ENCODE results near the gene DNAH14. TPM values are rescaled to one million over a fixed set of nuclear protein-coding genes. Genes with fewer than 3 reads are reported as not detected.

The DNAH14 gene
- total and polyA plus RNA-seq, 4 donors, result 16.4 to 54.0 (median 33.9) TPM

GRCh38 chr1:224896130-224896781 lies 33.2 kb upstream of the DNAH14 start:
- no peak for DNase-seq (ENCODE audit: low read depth in 4 of 6, low spot score in 6 of 6)
- WGBS (ENCODE audit: insufficient coverage), result 90% methylated on average over 5 of the region's 5 CpGs
- no peak overlapping the region for H3K4me3 ChIP-seq (ENCODE audit: low read depth, low read length)
- no peak overlapping the region for H3K27ac ChIP-seq (ENCODE audit: low read depth, low read length)
- no peaks in the 10 kb centered on the region for H3K4me1 ChIP-seq (ENCODE audit: control insufficient read depth, insufficient read depth, low read length)
- no peaks in the 10 kb centered on the region for H3K27me3 ChIP-seq (ENCODE audit: control insufficient read depth, insufficient read depth, low read length)
- H3K9me3 ChIP-seq (ENCODE audit: control insufficient read depth, insufficient read depth, low read length), result no peaks in the 10 kb centered on the region
- no peaks in the 10 kb centered on the region for H3K36me3 ChIP-seq (ENCODE audit: control insufficient read depth, insufficient read depth, low read length)

DNA sequence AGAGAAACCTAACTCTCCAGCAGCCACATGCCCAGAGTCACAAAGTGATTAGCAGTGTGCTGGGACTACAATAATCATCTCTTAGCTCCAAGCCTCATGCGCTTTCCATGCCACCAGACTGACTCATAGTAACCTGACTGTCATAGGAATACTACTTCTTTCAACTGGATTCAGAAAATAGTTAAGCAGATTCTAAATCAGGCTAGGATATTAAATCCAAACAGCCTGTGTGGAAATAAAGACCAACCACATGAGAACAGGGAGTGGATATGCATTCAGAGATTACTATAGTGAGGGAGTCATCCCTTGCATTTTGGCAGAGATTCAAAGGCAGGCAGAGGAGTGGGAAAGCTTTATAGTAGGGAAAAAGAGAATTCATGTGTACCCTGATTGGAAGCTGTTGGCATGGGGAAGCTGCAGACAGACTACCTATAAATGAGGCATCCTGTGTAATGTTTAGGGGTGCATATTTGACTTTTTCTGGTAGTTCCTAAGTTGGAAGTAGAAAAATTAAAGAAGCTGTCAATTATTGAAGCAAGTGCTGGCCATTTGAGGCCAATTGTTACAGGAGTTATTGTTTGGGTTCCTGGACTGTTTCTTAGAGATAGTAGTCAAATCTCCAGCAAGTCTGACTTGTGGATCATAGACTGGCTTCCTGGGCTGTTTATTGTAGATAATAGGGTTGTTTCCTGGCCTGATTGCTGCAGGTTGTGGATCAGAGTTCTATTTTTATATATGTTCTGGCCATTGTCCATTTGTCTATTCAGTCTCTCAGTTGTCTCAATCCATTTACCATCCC lies 31.7 kb upstream of the DNAH14 start:
- WGBS (ENCODE audit: insufficient coverage), result 80% methylated on average over 1 of the region's 1 CpG
- Histone ChIP-seq H3K27ac (ENCODE audit: low read depth, low read length) (no peak overlapping the region), H3K36me3 (ENCODE audit: control insufficient read depth, insufficient read depth, low read length) (no peaks in the 10 kb centered on the region), H3K9me3 (ENCODE audit: control insufficient read depth, insufficient read depth, low read length) (no peaks in the 10 kb centered on the region), H3K4me1 (ENCODE audit: control insufficient read depth, insufficient read depth, low read length) (no peaks in the 10 kb centered on the region), H3K4me3 (ENCODE audit: low read depth, low read length) (no peak overlapping the region), H3K27me3 (ENCODE audit: control insufficient read depth, insufficient read depth, low read length) (no peaks in the 10 kb centered on the region)
- DNase-seq (ENCODE audit: low read depth in 4 of 6, low spot score in 6 of 6), result no peak

DNA sequence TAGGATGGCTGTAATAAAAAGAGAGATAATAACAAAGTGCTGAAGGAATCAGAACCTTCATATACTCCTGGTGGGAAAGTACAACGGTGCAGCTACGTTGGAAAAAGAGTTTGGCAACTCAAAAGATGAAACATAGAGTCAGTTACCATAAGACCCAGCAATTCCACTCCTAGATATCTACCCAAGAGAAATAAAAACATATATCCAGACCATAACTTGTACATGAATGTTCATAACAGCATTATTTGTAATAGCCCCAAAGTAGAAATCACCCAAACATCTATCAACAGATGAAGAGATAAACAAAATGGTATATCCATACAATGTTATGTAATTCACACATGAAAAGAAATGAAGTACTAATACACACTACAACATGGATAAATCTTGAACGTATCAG lies 30.5 kb upstream of the DNAH14 start:
- Histone ChIP-seq H3K4me1 (ENCODE audit: control insufficient read depth, insufficient read depth, low read length) (no peaks in the 10 kb centered on the region), H3K4me3 (ENCODE audit: low read depth, low read length) (no peak overlapping the region), H3K36me3 (ENCODE audit: control insufficient read depth, insufficient read depth, low read length) (no peaks in the 10 kb centered on the region), H3K27ac (ENCODE audit: low read depth, low read length) (no peak overlapping the region), H3K9me3 (ENCODE audit: control insufficient read depth, insufficient read depth, low read length) (no peaks in the 10 kb centered on the region), H3K27me3 (ENCODE audit: control insufficient read depth, insufficient read depth, low read length) (no peaks in the 10 kb centered on the region)
- DNase-seq (ENCODE audit: low read depth in 4 of 6, low spot score in 6 of 6), result no peak
- WGBS (ENCODE audit: insufficient coverage), result 100% methylated on average over 2 of the region's 3 CpGs

- no peak overlapping the region for H3K4me3 ChIP-seq (ENCODE audit: low read depth, low read length)
- H3K27me3 ChIP-seq (ENCODE audit: control insufficient read depth, insufficient read depth, low read length), result no peaks in the 10 kb centered on the region
- no peaks in the 10 kb centered on the region for H3K4me1 ChIP-seq (ENCODE audit: control insufficient read depth, insufficient read depth, low read length)
- no peaks in the 10 kb centered on the region for H3K9me3 ChIP-seq (ENCODE audit: control insufficient read depth, insufficient read depth, low read length)
- no peak overlapping the region for H3K27ac ChIP-seq (ENCODE audit: low read depth, low read length)
- no peak for DNase-seq (ENCODE audit: low read depth in 4 of 6, low spot score in 6 of 6)
- 32% methylated on average over 2 of the region's 3 CpGs for WGBS (ENCODE audit: insufficient coverage)
- no peaks in the 10 kb centered on the region for H3K36me3 ChIP-seq (ENCODE audit: control insufficient read depth, insufficient read depth, low read length)
These were observed 29.3 kb upstream of the DNAH14 start for GRCh38 chr1:224900062-224900630.

GRCh38 chr1:224901087-224901810 lies 28.2 kb upstream of the DNAH14 start:
- no CpG with 5 or more reads among the region's 5 CpGs for WGBS (ENCODE audit: insufficient coverage)
- Histone ChIP-seq H3K27me3 (ENCODE audit: control insufficient read depth, insufficient read depth, low read length) (no peaks in the 10 kb centered on the region), H3K4me3 (ENCODE audit: low read depth, low read length) (no peak overlapping the region), H3K9me3 (ENCODE audit: control insufficient read depth, insufficient read depth, low read length) (no peaks in the 10 kb centered on the region), H3K4me1 (ENCODE audit: control insufficient read depth, insufficient read depth, low read length) (no peaks in the 10 kb centered on the region), H3K27ac (ENCODE audit: low read depth, low read length) (no peak overlapping the region), H3K36me3 (ENCODE audit: control insufficient read depth, insufficient read depth, low read length) (no peaks in the 10 kb centered on the region)
- no peak for DNase-seq (ENCODE audit: low read depth in 4 of 6, low spot score in 6 of 6)

- Histone ChIP-seq H3K27me3 (ENCODE audit: control insufficient read depth, insufficient read depth, low read length) (no peaks in the 10 kb centered on the region), H3K4me3 (ENCODE audit: low read depth, low read length) (no peak overlapping the region), H3K9me3 (ENCODE audit: control insufficient read depth, insufficient read depth, low read length) (no peaks in the 10 kb centered on the region), H3K36me3 (ENCODE audit: control insufficient read depth, insufficient read depth, low read length) (no peaks in the 10 kb centered on the region), H3K4me1 (ENCODE audit: control insufficient read depth, insufficient read depth, low read length) (no peaks in the 10 kb centered on the region), H3K27ac (ENCODE audit: low read depth, low read length) (no peak overlapping the region)
- no peak for DNase-seq (ENCODE audit: low read depth in 4 of 6, low spot score in 6 of 6)
- 92% methylated on average over 2 of the region's 2 CpGs for WGBS (ENCODE audit: insufficient coverage)
These were observed 25.5 kb upstream of the DNAH14 start for GRCh38 chr1:224903955-224904354.

GRCh38 chr1:224906340-224906739 lies 23.1 kb upstream of the DNAH14 start:
- Histone ChIP-seq H3K4me3 (ENCODE audit: low read depth, low read length) (no peak overlapping the region), H3K4me1 (ENCODE audit: control insufficient read depth, insufficient read depth, low read length) (no peaks in the 10 kb centered on the region), H3K27me3 (ENCODE audit: control insufficient read depth, insufficient read depth, low read length) (no peaks in the 10 kb centered on the region), H3K27ac (ENCODE audit: low read depth, low read length) (no peak overlapping the region), H3K9me3 (ENCODE audit: control insufficient read depth, insufficient read depth, low read length) (peaks cover 4% of the 10 kb centered on the region), H3K36me3 (ENCODE audit: control insufficient read depth, insufficient read depth, low read length) (no peaks in the 10 kb centered on the region)
- 75% methylated on average over 1 of the region's 1 CpG for WGBS (ENCODE audit: insufficient coverage)
- DNase-seq (ENCODE audit: low read depth in 4 of 6, low spot score in 6 of 6), result no peak

DNA sequence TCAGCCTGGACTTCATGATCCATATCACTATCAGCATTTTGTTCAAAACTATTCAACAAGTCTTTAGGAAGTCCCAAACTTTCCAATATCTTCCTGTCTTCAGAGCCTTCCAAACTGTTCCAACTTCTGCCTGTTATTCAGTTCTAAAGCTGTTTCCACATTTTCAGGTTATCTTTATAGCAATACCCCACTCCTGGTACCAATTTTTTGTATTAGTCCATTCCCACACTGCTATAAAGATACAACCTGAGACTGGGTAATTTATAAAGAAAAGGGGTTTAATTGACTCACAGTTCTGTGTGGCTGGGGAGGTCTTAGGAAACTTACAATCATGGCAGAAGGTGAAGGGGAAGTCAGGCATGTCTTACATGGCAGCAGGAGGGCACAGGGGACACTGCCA lies 18.3 kb upstream of the DNAH14 start:
- no peak for DNase-seq (ENCODE audit: low read depth in 4 of 6, low spot score in 6 of 6)
- Histone ChIP-seq H3K4me3 (ENCODE audit: low read depth, low read length) (no peak overlapping the region), H3K27ac (ENCODE audit: low read depth, low read length) (no peak overlapping the region), H3K36me3 (ENCODE audit: control insufficient read depth, insufficient read depth, low read length) (no peaks in the 10 kb centered on the region), H3K4me1 (ENCODE audit: control insufficient read depth, insufficient read depth, low read length) (no peaks in the 10 kb centered on the region), H3K27me3 (ENCODE audit: control insufficient read depth, insufficient read depth, low read length) (no peaks in the 10 kb centered on the region), H3K9me3 (ENCODE audit: control insufficient read depth, insufficient read depth, low read length) (peaks cover 9% of the 10 kb centered on the region)

- no peaks in the 10 kb centered on the region for H3K27me3 ChIP-seq (ENCODE audit: control insufficient read depth, insufficient read depth, low read length)
- no peak overlapping the region for H3K27ac ChIP-seq (ENCODE audit: low read depth, low read length)
- H3K36me3 ChIP-seq (ENCODE audit: control insufficient read depth, insufficient read depth, low read length), result no peaks in the 10 kb centered on the region
- H3K9me3 ChIP-seq (ENCODE audit: control insufficient read depth, insufficient read depth, low read length), result peaks cover 9% of the 10 kb centered on the region
- DNase-seq (ENCODE audit: low read depth in 4 of 6, low spot score in 6 of 6), result peak in 1 of 6 donors; percentile 25
- H3K4me3 ChIP-seq (ENCODE audit: low read depth, low read length), result no peak overlapping the region
- H3K4me1 ChIP-seq (ENCODE audit: control insufficient read depth, insufficient read depth, low read length), result no peaks in the 10 kb centered on the region
- WGBS (ENCODE audit: insufficient coverage), result 89% methylated on average over 1 of the region's 1 CpG
These were observed 15.1 kb upstream of the DNAH14 start for GRCh38 chr1:224914292-224914900.

Data from spinal cord (tissue), 10 donors.